OCI-LY3 (cell line): Measurements from ENCODE around the gene NTSR2.

Source experiments
- EZH2phosphoT487 ChIP-seq: fragments of 200-600 bp; shearing (Covaris generic); IDR thresholded peaks from 2 replicates; pipeline ENCODE4 v1.6.1; 2018; ENCODE audit warnings: antibody characterized with exemption, mixed run types, low read depth
- TF ChIP-seq, protein P1 (sequence below): fragments of 200-600, 300-600 bp; sonication (generic); IDR thresholded peaks from 2 replicates; pipeline ENCODE4 v1.5.1; 2014; ENCODE audit warnings: antibody characterized with exemption, low read length, low read depth

- TF ChIP-seq, protein P1, sequence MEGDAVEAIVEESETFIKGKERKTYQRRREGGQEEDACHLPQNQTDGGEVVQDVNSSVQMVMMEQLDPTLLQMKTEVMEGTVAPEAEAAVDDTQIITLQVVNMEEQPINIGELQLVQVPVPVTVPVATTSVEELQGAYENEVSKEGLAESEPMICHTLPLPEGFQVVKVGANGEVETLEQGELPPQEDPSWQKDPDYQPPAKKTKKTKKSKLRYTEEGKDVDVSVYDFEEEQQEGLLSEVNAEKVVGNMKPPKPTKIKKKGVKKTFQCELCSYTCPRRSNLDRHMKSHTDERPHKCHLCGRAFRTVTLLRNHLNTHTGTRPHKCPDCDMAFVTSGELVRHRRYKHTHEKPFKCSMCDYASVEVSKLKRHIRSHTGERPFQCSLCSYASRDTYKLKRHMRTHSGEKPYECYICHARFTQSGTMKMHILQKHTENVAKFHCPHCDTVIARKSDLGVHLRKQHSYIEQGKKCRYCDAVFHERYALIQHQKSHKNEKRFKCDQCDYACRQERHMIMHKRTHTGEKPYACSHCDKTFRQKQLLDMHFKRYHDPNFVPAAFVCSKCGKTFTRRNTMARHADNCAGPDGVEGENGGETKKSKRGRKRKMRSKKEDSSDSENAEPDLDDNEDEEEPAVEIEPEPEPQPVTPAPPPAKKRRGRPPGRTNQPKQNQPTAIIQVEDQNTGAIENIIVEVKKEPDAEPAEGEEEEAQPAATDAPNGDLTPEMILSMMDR, result no peak
- no peak for TF ChIP-seq EZH2phosphoT487
Measured at GRCh38 chr2:11649093-11649492, 20.9 kb downstream of the NTSR2 start.
